WERI-Rb-1 (cell line): ENCODE data around the gene LZTFL1.

Experiments used
- DNase-seq: peaks from one replicate; pipeline ENCODE4 v3.0.0-alpha.2; 2020
- H3K27ac ChIP-seq: fragments of 250-450 bp; sonication (Bioruptor Pico); 2 replicates; pipeline ENCODE4 v1.5.1; 2020; ENCODE audit warnings: mild to moderate bottlenecking, moderate library complexity
- H3K27me3 ChIP-seq: fragments of 250-450 bp; sonication (Bioruptor Pico); 2 replicates; pipeline ENCODE4 v1.5.1; 2021; ENCODE audit warnings: mild to moderate bottlenecking, low read depth, moderate library complexity; ENCODE audit not compliant: insufficient read depth, severe bottlenecking
- H3K36me3 ChIP-seq: fragments of 250-450 bp; sonication (Bioruptor Pico); 2 replicates; pipeline ENCODE4 v1.5.1; 2020; ENCODE audit warnings: mild to moderate bottlenecking, moderate library complexity
- H3K4me3 ChIP-seq: 2 replicates; pipeline ENCODE4 v1.5.1; 2011; ENCODE audit warnings: low read depth, mild to moderate bottlenecking, control low read depth, low read length
- H3K9me3 ChIP-seq: fragments of 250-450 bp; sonication (Bioruptor Pico); 2 replicates; pipeline ENCODE4 v1.5.1; 2021; ENCODE audit warnings: mild to moderate bottlenecking, moderate library complexity; ENCODE audit not compliant: severe bottlenecking
- CTCF ChIP-seq: IDR thresholded peaks from 2 replicates; pipeline ENCODE4 v1.5.1; 2011; ENCODE audit warnings: low read depth, mild to moderate bottlenecking, control low read depth, inconsistent platforms, low read length

The LZTFL1 gene

GRCh38 chr3:45874677-45875346, 32.9 kb upstream of the LZTFL1 start:
- Histone ChIP-seq H3K4me3 (no peak overlapping the region), H3K36me3 (no peaks in the 10 kb centered on the region), H3K27me3 (no peaks in the 10 kb centered on the region), H3K27ac (no peak overlapping the region), H3K9me3 (peaks cover 4% of the 10 kb centered on the region)
- peak; percentile 13 for DNase-seq
- no peak for TF ChIP-seq CTCF

GRCh38 chr3:45873638-45874037, 31.7 kb upstream of the LZTFL1 start:
- TF ChIP-seq CTCF, result no peak
- H3K9me3 ChIP-seq, result peaks cover 4% of the 10 kb centered on the region
- H3K4me3 ChIP-seq, result no peak overlapping the region
- DNase-seq, result peak; percentile 11
- H3K27ac ChIP-seq, result no peak overlapping the region
- no peaks in the 10 kb centered on the region for H3K27me3 ChIP-seq
- H3K36me3 ChIP-seq, result no peaks in the 10 kb centered on the region

- no peak for TF ChIP-seq CTCF
- H3K4me3 ChIP-seq, result no peak overlapping the region
- H3K36me3 ChIP-seq, result no peaks in the 10 kb centered on the region
- peaks cover 4% of the 10 kb centered on the region for H3K9me3 ChIP-seq
- no peaks in the 10 kb centered on the region for H3K27me3 ChIP-seq
- DNase-seq, result no peak
- H3K27ac ChIP-seq, result no peak overlapping the region
Measured at GRCh38 chr3:45873036-45873435, 31.1 kb upstream of the LZTFL1 start.

GRCh38 chr3:45872569-45872968, 30.6 kb upstream of the LZTFL1 start:
- Histone ChIP-seq H3K4me3 (no peak overlapping the region), H3K27ac (no peak overlapping the region)
- TF ChIP-seq CTCF, result no peak

GRCh38 chr3:45871780-45872179, 29.9 kb upstream of the LZTFL1 start:
- H3K27me3 ChIP-seq, result no peaks in the 10 kb centered on the region
- H3K36me3 ChIP-seq, result no peaks in the 10 kb centered on the region
- TF ChIP-seq CTCF, result no peak
- H3K9me3 ChIP-seq, result peaks cover 4% of the 10 kb centered on the region
- no peak for DNase-seq
- no peak overlapping the region for H3K4me3 ChIP-seq
- no peak overlapping the region for H3K27ac ChIP-seq

More at GRCh38 chr3:45872569-45872968, 30.6 kb upstream of the LZTFL1 start:
- Histone ChIP-seq H3K9me3 (peaks cover 4% of the 10 kb centered on the region), H3K27me3 (no peaks in the 10 kb centered on the region), H3K36me3 (no peaks in the 10 kb centered on the region)
- DNase-seq, result no peak

- H3K4me3 ChIP-seq, result no peak overlapping the region
- no peak for DNase-seq
- peaks cover 4% of the 10 kb centered on the region for H3K9me3 ChIP-seq
- no peaks in the 10 kb centered on the region for H3K27me3 ChIP-seq
- no peak for TF ChIP-seq CTCF
- no peak overlapping the region for H3K27ac ChIP-seq
- H3K36me3 ChIP-seq, result no peaks in the 10 kb centered on the region
Measured at GRCh38 chr3:45870099-45870498, 28.2 kb upstream of the LZTFL1 start.
